ENCODE results near the gene CHRM4.
A peak's percentile ranks its signal among the peaks of the same experiment; 100 is the strongest.

Gene CHRM4

DNA sequence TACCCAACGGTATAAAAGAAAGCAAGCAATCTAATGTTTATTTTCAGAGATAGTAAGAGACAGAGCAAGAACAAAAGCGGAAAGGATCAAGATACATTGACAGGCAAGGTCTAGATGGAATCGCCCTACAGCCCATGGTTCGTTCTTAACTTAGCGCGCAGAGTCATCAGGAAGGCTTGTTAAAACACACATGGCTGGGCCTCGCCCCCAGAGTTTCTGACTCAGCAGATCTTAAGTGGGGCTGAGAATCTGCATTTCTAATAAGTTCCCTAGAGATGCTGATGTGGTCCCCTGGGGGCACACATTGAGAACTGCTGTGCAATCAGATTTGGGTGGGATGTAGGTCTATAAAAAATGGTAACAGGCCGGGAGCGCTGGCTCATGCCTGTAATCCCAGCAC, 35.8 kb upstream of the CHRM4 start:
- peaks cover 42% of the 10 kb centered on the region for H3K36me3 ChIP-seq (ENCODE audit: insufficient read depth, insufficient read length, low read length)
- peak; percentile 63 for DNase-seq (ENCODE audit: low read depth, low spot score)
- H3K9me3 ChIP-seq (ENCODE audit: insufficient read depth, low read length), result no peaks in the 10 kb centered on the region
- H3K27me3 ChIP-seq (ENCODE audit: insufficient read depth, insufficient read length), result no peaks in the 10 kb centered on the region
- no peak overlapping the region for H3K4me3 ChIP-seq (ENCODE audit: insufficient read length, low read depth)
- no peak overlapping the region for H3K9ac ChIP-seq (ENCODE audit: insufficient read length, low read depth)
- TF ChIP-seq YY1 (IDR thresholded peaks at IDR 0.05; ENCODE audit: insufficient read depth, insufficient read length) (no peak), SUZ12 (IDR thresholded peaks at IDR 0.05; ENCODE audit: extremely low read depth, insufficient read depth, insufficient read length) (no peak), ZNF274 (IDR thresholded peaks at IDR 0.05; ENCODE audit: low read depth, low read length) (no peak)
- H3K4me1 ChIP-seq (ENCODE audit: insufficient read depth, insufficient read length), result peaks cover 2% of the 10 kb centered on the region

DNA sequence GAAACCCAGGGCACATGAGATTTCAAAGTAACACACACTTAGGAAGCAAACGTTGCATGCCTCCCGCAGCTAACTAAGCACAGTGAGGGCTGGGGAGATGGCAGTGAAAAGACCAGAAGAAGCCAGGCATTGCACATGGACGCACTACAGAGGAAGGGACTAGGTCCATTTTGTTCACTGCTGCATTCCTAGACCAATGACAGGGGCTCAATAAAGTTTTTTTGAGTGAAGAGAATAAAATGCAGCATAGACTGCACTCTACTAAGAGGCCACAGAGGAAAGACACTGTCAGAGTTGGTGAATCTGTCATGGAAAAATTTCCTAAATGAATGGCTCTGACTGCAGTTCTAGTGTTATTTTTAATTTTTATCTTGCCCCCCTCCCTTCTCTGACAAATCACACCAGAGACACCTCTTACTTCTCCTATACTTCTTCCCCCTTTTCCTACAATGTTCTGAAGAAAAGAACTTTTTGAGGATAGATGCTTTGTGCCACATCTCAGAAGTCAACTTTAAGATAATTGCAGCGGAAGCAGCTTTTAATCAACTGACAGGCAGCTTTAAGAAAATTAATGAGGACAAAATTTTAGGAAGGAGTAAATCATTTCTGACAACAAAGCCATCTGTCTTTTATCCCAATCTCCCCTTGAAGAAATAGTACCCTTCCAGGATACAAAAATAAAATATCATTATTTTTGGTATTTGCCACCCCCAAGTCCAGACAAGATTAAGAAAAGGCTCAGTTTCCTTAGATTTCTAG, 34.8 kb upstream of the CHRM4 start:
- Histone ChIP-seq H3K36me3 (ENCODE audit: insufficient read depth, insufficient read length, low read length) (peaks cover 43% of the 10 kb centered on the region), H3K9ac (ENCODE audit: insufficient read length, low read depth) (no peak overlapping the region)
- no peak for TF ChIP-seq YY1 (IDR thresholded peaks at IDR 0.05; ENCODE audit: insufficient read depth, insufficient read length)
- no peak for TF ChIP-seq ZNF274 (IDR thresholded peaks at IDR 0.05; ENCODE audit: low read depth, low read length)
- TF ChIP-seq SUZ12 (IDR thresholded peaks at IDR 0.05; ENCODE audit: extremely low read depth, insufficient read depth, insufficient read length), result no peak

DNA sequence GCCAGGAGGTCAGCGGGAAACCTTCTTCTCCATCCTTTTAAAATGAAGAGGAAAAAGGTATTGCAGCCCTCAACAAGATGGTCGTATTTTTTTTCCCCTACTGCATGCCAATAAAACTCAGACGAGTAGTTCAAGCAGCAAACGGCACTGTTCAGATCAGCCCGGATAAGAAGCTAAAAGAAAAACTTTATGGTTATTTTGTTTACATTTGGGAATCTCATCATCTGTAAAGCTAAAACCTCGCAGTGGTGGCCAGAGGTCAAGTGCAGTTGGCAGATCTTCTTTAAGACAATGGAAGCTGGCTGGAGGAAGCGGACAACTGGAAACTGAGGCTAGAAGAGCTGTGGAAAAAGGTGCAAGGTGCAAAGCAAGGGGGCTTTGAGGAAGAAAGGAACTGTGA, 31.0 kb upstream of the CHRM4 start:
- Histone ChIP-seq H3K9me3 (ENCODE audit: insufficient read depth, low read length) (no peaks in the 10 kb centered on the region), H3K4me1 (ENCODE audit: insufficient read depth, insufficient read length) (peaks cover 2% of the 10 kb centered on the region), H3K9ac (ENCODE audit: insufficient read length, low read depth) (no peak overlapping the region), H3K36me3 (ENCODE audit: insufficient read depth, insufficient read length, low read length) (peaks cover 37% of the 10 kb centered on the region), H3K27me3 (ENCODE audit: insufficient read depth, insufficient read length) (no peaks in the 10 kb centered on the region), H3K4me3 (ENCODE audit: insufficient read length, low read depth) (no peak overlapping the region)
- no peak for DNase-seq (ENCODE audit: low read depth, low spot score)
- no peak for TF ChIP-seq YY1 (IDR thresholded peaks at IDR 0.05; ENCODE audit: insufficient read depth, insufficient read length)
- no peak for TF ChIP-seq ZNF274 (IDR thresholded peaks at IDR 0.05; ENCODE audit: low read depth, low read length)
- TF ChIP-seq SUZ12 (IDR thresholded peaks at IDR 0.05; ENCODE audit: extremely low read depth, insufficient read depth, insufficient read length), result no peak

More for the DNA sequence above, 34.8 kb upstream of the CHRM4 start:
- no peaks in the 10 kb centered on the region for H3K9me3 ChIP-seq (ENCODE audit: insufficient read depth, low read length)
- no peaks in the 10 kb centered on the region for H3K27me3 ChIP-seq (ENCODE audit: insufficient read depth, insufficient read length)
- H3K4me1 ChIP-seq (ENCODE audit: insufficient read depth, insufficient read length), result peaks cover 2% of the 10 kb centered on the region
- H3K4me3 ChIP-seq (ENCODE audit: insufficient read length, low read depth), result no peak overlapping the region
- no peak for DNase-seq (ENCODE audit: low read depth, low spot score)

DNA sequence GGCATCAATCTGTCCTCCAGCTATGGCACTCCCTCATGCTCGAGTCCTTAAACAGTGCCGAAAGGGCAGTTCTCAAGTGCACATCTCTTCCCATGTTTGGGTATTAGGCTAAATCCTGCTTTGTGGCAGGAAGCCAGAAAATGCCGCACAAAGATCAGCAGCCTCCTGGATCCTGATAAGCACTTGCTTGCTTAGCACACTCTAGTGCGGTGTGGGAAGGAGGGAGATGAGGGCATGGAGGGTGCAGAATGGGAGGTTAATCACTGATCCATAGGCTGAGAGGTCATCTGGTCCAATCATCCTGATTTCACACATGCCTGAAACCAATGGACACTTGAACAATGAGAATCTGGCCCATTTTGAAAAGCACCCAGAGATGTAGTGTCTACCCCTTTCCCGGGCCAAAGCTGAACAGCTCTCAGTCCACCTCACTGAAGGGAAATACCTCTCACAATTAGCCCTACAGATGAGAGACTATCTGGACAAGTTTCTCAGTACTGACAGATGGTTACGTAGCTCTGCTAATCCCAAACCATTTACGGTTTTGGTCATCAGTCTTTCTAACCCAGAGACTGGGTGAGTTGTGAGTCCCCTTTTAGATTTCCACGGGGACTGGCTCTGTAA, 29.8 kb upstream of the CHRM4 start:
- no peak for DNase-seq (ENCODE audit: low read depth, low spot score)
- peaks cover 2% of the 10 kb centered on the region for H3K4me1 ChIP-seq (ENCODE audit: insufficient read depth, insufficient read length)
- no peak overlapping the region for H3K9ac ChIP-seq (ENCODE audit: insufficient read length, low read depth)
- H3K27me3 ChIP-seq (ENCODE audit: insufficient read depth, insufficient read length), result no peaks in the 10 kb centered on the region
- H3K9me3 ChIP-seq (ENCODE audit: insufficient read depth, low read length), result no peaks in the 10 kb centered on the region
- no peak for TF ChIP-seq YY1 (IDR thresholded peaks at IDR 0.05; ENCODE audit: insufficient read depth, insufficient read length)
- TF ChIP-seq SUZ12 (IDR thresholded peaks at IDR 0.05; ENCODE audit: extremely low read depth, insufficient read depth, insufficient read length), result no peak
- TF ChIP-seq ZNF274 (IDR thresholded peaks at IDR 0.05; ENCODE audit: low read depth, low read length), result no peak
- peaks cover 43% of the 10 kb centered on the region for H3K36me3 ChIP-seq (ENCODE audit: insufficient read depth, insufficient read length, low read length)
- H3K4me3 ChIP-seq (ENCODE audit: insufficient read length, low read depth), result no peak overlapping the region

DNA sequence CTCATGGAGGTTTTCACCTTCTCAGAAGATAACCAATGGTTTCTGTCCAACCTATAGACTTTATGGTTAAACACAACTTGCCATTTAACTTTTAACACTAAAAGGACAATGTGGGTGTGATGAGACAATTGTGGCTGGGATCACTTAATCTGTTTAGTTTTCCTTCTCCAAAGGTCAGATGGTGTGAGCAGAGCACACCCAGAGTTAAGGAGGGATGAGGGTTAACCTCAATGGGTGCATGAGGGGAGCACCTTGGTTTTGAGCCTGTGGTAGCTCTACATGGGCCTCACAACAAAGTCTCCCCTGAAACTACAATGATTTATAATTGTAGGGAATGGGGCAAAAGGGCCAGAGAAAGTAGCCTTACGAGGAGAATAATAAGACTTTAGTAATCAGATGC, 28.9 kb upstream of the CHRM4 start:
- H3K27me3 ChIP-seq (ENCODE audit: insufficient read depth, insufficient read length), result no peaks in the 10 kb centered on the region
- H3K36me3 ChIP-seq (ENCODE audit: insufficient read depth, insufficient read length, low read length), result peaks cover 48% of the 10 kb centered on the region
- H3K4me1 ChIP-seq (ENCODE audit: insufficient read depth, insufficient read length), result peaks cover 2% of the 10 kb centered on the region
- no peak overlapping the region for H3K9ac ChIP-seq (ENCODE audit: insufficient read length, low read depth)
- H3K9me3 ChIP-seq (ENCODE audit: insufficient read depth, low read length), result no peaks in the 10 kb centered on the region
- TF ChIP-seq YY1 (IDR thresholded peaks at IDR 0.05; ENCODE audit: insufficient read depth, insufficient read length) (no peak), SUZ12 (IDR thresholded peaks at IDR 0.05; ENCODE audit: extremely low read depth, insufficient read depth, insufficient read length) (no peak), ZNF274 (IDR thresholded peaks at IDR 0.05; ENCODE audit: low read depth, low read length) (no peak)
- DNase-seq (ENCODE audit: low read depth, low spot score), result no peak
- H3K4me3 ChIP-seq (ENCODE audit: insufficient read length, low read depth), result no peak overlapping the region

DNA sequence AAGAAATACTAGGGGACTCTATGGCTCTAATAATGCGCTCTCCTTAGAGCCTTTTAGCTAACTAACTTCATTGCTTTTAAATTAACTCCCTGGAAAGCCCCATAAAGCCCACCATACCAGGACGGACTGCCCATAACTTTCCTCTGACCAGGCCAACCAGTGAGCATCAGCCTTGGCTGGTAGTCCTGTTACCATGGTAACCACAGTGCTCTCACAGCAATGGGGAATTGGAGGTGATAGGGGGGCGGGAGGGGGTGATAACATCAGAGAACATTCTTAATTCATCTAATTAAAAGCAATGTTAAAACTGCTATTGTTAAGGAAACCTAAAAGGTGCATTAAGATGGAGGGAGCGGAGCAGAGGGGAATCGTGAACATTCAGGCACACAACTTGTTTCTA, 27.2 kb upstream of the CHRM4 start:
- no peak for TF ChIP-seq ZNF274 (IDR thresholded peaks at IDR 0.05; ENCODE audit: low read depth, low read length)
- TF ChIP-seq SUZ12 (IDR thresholded peaks at IDR 0.05; ENCODE audit: extremely low read depth, insufficient read depth, insufficient read length), result no peak
- no peak for TF ChIP-seq YY1 (IDR thresholded peaks at IDR 0.05; ENCODE audit: insufficient read depth, insufficient read length)
- Histone ChIP-seq H3K9me3 (ENCODE audit: insufficient read depth, low read length) (no peaks in the 10 kb centered on the region), H3K36me3 (ENCODE audit: insufficient read depth, insufficient read length, low read length) (peaks cover 63% of the 10 kb centered on the region), H3K4me1 (ENCODE audit: insufficient read depth, insufficient read length) (no peaks in the 10 kb centered on the region), H3K27me3 (ENCODE audit: insufficient read depth, insufficient read length) (no peaks in the 10 kb centered on the region), H3K9ac (ENCODE audit: insufficient read length, low read depth) (no peak overlapping the region), H3K4me3 (ENCODE audit: insufficient read length, low read depth) (no peak overlapping the region)
- no peak for DNase-seq (ENCODE audit: low read depth, low spot score)

DNA sequence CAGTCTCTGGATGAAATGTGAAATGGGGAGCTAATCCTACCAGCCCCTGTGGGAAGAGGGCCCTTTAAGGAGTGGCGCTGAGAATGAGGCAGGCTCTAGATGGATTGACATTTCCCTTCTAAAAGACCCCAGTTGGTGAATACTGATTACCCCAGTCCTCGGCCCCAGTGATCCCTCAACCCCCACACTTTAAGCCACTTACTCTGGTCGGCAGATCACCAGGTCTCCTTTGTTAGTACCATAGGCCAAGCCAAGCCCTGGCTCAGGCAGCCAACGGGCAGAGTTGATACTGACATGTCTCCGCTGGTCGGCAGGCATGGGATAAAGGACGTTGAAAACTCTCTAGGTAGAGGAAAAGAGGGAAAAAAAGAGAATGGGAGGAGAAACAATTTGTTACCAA, 26.1 kb upstream of the CHRM4 start:
- H3K4me3 ChIP-seq (ENCODE audit: insufficient read length, low read depth), result no peak overlapping the region
- no peak overlapping the region for H3K9ac ChIP-seq (ENCODE audit: insufficient read length, low read depth)
- TF ChIP-seq YY1 (IDR thresholded peaks at IDR 0.05; ENCODE audit: insufficient read depth, insufficient read length), result no peak
- no peaks in the 10 kb centered on the region for H3K27me3 ChIP-seq (ENCODE audit: insufficient read depth, insufficient read length)
- no peaks in the 10 kb centered on the region for H3K4me1 ChIP-seq (ENCODE audit: insufficient read depth, insufficient read length)
- DNase-seq (ENCODE audit: low read depth, low spot score), result no peak
- no peaks in the 10 kb centered on the region for H3K9me3 ChIP-seq (ENCODE audit: insufficient read depth, low read length)
- peaks cover 67% of the 10 kb centered on the region for H3K36me3 ChIP-seq (ENCODE audit: insufficient read depth, insufficient read length, low read length)

Measured in NT2/D1 (cell line).